Transverse colon (tissue), 4 donors: ENCODE measurements around the gene DCP2. TPM values are rescaled to one million over a fixed set of nuclear protein-coding genes. Genes with fewer than 3 reads are reported as not detected.

Source experiments
- DNase-seq: peaks from one replicate; pipeline ENCODE4 v3.0.0-alpha.2; 2019
- H3K27ac ChIP-seq, 4 donors: fragments of 200-600 bp; sonication (generic); 2 replicates each; pipeline ENCODE4 v1.5.1; 2016 to 2018; ENCODE audit warnings: inconsistent platforms in 4 of 4
- H3K27me3 ChIP-seq: fragments of 200-600 bp; sonication (generic); 2 replicates; pipeline ENCODE4 v1.5.1; 2017; ENCODE audit warnings: inconsistent platforms
- H3K36me3 ChIP-seq, 4 donors: fragments of 200-600 bp; sonication (generic); 2 replicates each; pipeline ENCODE4 v1.5.1; 2017 to 2019; ENCODE audit warnings: inconsistent platforms in 4 of 4
- H3K4me1 ChIP-seq, 4 donors: fragments of 200-600 bp; sonication (generic); 2 replicates each; pipeline ENCODE4 v1.5.1; 2017 to 2020; ENCODE audit warnings: inconsistent platforms in 4 of 4
- H3K4me3 ChIP-seq, 4 donors: fragments of 200-600 bp; sonication (generic); 1 replicate in 1 of 4; 2 replicates in 3 of 4; pipeline versions ENCODE4 v1.5.1 to v1.6.1; 2017 to 2019; ENCODE audit warnings: inconsistent platforms in 4 of 4
- H3K9me3 ChIP-seq, 2 donors: fragments of 200-600 bp; sonication (generic); 2 replicates each; pipeline ENCODE4 v1.5.1; 2017 to 2019; ENCODE audit warnings: inconsistent platforms in 2 of 2
- CTCF ChIP-seq, 5 experiments: fragments of 200-600 bp in 3 of 5; fragments of 450-650 bp in 2 of 5; sonication (generic) in 3 of 5; IDR thresholded peaks; 1 replicate in 2 of 5; 2 replicates in 3 of 5; pipeline ENCODE4 v1.5.1; 2016 to 2017; ENCODE audit warnings: antibody characterized with exemption in 5 of 5, inconsistent platforms in 3 of 5, mild to moderate bottlenecking in 2 of 5, moderate library complexity in 1 of 5
- EP300 ChIP-seq: sonication (generic); formaldehyde crosslinking; IDR thresholded peaks from one replicate; pipeline ENCODE4 v1.6.1; 2017; ENCODE audit warnings: antibody characterized with exemption, low read depth
- POLR2A ChIP-seq: fragments of 450-650 bp; IDR thresholded peaks from one replicate; pipeline ENCODE4 v1.6.1; 2016; ENCODE audit warnings: antibody characterized with exemption, mild to moderate bottlenecking, moderate library complexity
- POLR2AphosphoS5 ChIP-seq, 3 donors: sonication (generic); formaldehyde crosslinking; IDR thresholded peaks; one replicate each; pipeline ENCODE4 v1.6.1; 2016; ENCODE audit warnings: antibody characterized with exemption in 3 of 3
- WGBS, 2 donors: methylation state at CpG; one replicate each; pipeline ENCODE4 v1.1.5; 2018; ENCODE audit warnings: low coverage in 1 of 2; 5-methylcytosine and 5-hydroxymethylcytosine counted together
- in situ Hi-C, 4 donors: fragments of 200-750 bp; cut with MboI; loops; one replicate each; pipeline versions ENCODE4 v1.15.0 to v1.15.1; 2017; ENCODE audit warnings: low sequenced_read_pairs in 3 of 4, low pct_ligation_motif_present in 1 of 4, low pct_unique_long_range_greater_than_20kb in 1 of 4
- intact Hi-C: fragments of 100-400 bp; cut with DNase I; formaldehyde crosslinking; loops from one replicate; pipeline ENCODE4 v1.15.1; 2023; ENCODE audit warnings: low total_unique reads
- total RNA-seq, 4 donors: library from RNA; depleted of rRNA; stranded (reverse); fragments of >200 nt; gene quantifications; one replicate each; pipeline ENCODE4 v1.1.0, GENCODE V29; 2016

DCP2 gene
- total RNA-seq, 4 donors from 2014 or later: 11.6 to 27.8 (median 20.7) TPM

GRCh38 chr5:112974901-112975300 is 1.7 kb upstream of the DCP2 start:
- Histone ChIP-seq H3K4me3 (no peak overlapping the region), H3K27me3 (no peaks in the 10 kb centered on the region), H3K36me3 (no peaks in the 10 kb centered on the region), H3K9me3 (no peaks in the 10 kb centered on the region), H3K4me1 (peaks cover 5 to 25% (median 15%) of the 10 kb centered on the region in 4 donors), H3K27ac (no peak overlapping the region)
- no peak for DNase-seq
- TF ChIP-seq POLR2AphosphoS5 (IDR thresholded peaks at IDR 0.05): no peak
- no peak for TF ChIP-seq POLR2A
- TF ChIP-seq CTCF (IDR thresholded peaks at IDR 0.05): no peak
- no peak for TF ChIP-seq EP300
- 100% methylated on average over 1 of the region's 1 CpG; no CpG with 5 or more reads in 1 of the 2 donors for WGBS, 2 donors
- intact Hi-C loops (no loop called here), in situ Hi-C loops (loop anchor here in 3 of 4 donors (25.0 kb wide), 2 partner anchors 537 to 637 kb away; partner anchors contain the start of gene YTHDC2 (in 3 of the 3))

GRCh38 chr5:112975721-112976431 is 722 bp upstream of the DCP2 start:
- 29 to 34% methylated on average over 7 to 10 of the region's 11 CpGs for WGBS, 2 donors
- no peak for DNase-seq
- H3K27me3 ChIP-seq: no peaks in the 10 kb centered on the region
- TF ChIP-seq EP300 (no peak), CTCF (IDR thresholded peaks at IDR 0.05) (no peak), POLR2A (no peak), POLR2AphosphoS5 (IDR thresholded peaks at IDR 0.05) (no peak)
- peaks cover 5 to 25% (median 15%) of the 10 kb centered on the region in 4 donors for H3K4me1 ChIP-seq
- H3K27ac ChIP-seq: peak overlapping the region; percentile 91 to 96 (median 93)
- H3K9me3 ChIP-seq: no peaks in the 10 kb centered on the region
- no peaks in the 10 kb centered on the region for H3K36me3 ChIP-seq
- peak overlapping the region; percentile 29 to 99 (median 86) for H3K4me3 ChIP-seq
- in situ Hi-C loops: loop anchor here in 3 of 4 donors (25.0 kb wide), 2 partner anchors 536 to 636 kb away; partner anchors contain the start of gene YTHDC2 (in 3 of the 3)
- intact Hi-C loops: no loop called here

- intact Hi-C loops (no loop called here), in situ Hi-C loops (loop anchor here in 3 of 4 donors (25.0 kb wide), 2 partner anchors 535 to 635 kb away; partner anchors contain the start of gene YTHDC2 (in 3 of the 3))
- Histone ChIP-seq H3K36me3 (no peaks in the 10 kb centered on the region), H3K9me3 (no peaks in the 10 kb centered on the region), H3K4me1 (peaks cover 5 to 25% (median 15%) of the 10 kb centered on the region in 4 donors), H3K27ac (peak overlapping the region; percentile 91 to 96 (median 93)), H3K27me3 (no peaks in the 10 kb centered on the region), H3K4me3 (peak overlapping the region; percentile 72 to 99 (median 86))
- WGBS, 2 donors: 0 to 1% methylated on average over 13 to 16 of the region's 16 CpGs
- DNase-seq: no peak
- TF ChIP-seq CTCF (IDR thresholded peaks at IDR 0.05) (no peak), EP300 (no peak), POLR2A (no peak), POLR2AphosphoS5 (IDR thresholded peaks at IDR 0.05) (no peak)
Measured at GRCh38 chr5:112977440-112977861, 853 bp downstream of the DCP2 start.

GRCh38 chr5:112978836-112979235 is 2.2 kb downstream of the DCP2 start:
- TF ChIP-seq EP300: no peak
- no peak for TF ChIP-seq POLR2AphosphoS5 (IDR thresholded peaks at IDR 0.05)
- no peak for TF ChIP-seq POLR2A
- no peak for TF ChIP-seq CTCF (IDR thresholded peaks at IDR 0.05)
- Histone ChIP-seq H3K27ac (no peak overlapping the region), H3K9me3 (no peaks in the 10 kb centered on the region), H3K4me3 (peak overlapping the region in 1 of 4 donors; percentile 99), H3K4me1 (peaks cover 5 to 25% (median 15%) of the 10 kb centered on the region in 4 donors), H3K27me3 (no peaks in the 10 kb centered on the region), H3K36me3 (no peaks in the 10 kb centered on the region)
- intact Hi-C loops: no loop called here
- 15% methylated on average over 2 of the region's 2 CpGs for WGBS, 2 donors
- in situ Hi-C loops: loop anchor here in 3 of 4 donors (25.0 kb wide), 2 partner anchors 533 to 633 kb away; partner anchors contain the start of gene YTHDC2 (in 3 of the 3)
- DNase-seq: no peak
